Fibroblast of lung (primary cell): Measurements from ENCODE around the gene PGF.

ENCODE experiments used
- CTCF ChIP-seq, 2 donors: IDR thresholded peaks in 1 of 2; conservative IDR thresholded peaks in 1 of 2; 1 replicate in 1 of 2; 2 replicates in 1 of 2; pipeline ENCODE4 v1.5.1; 2011 to 2012; ENCODE audit warnings: low read length in 2 of 2, control low read depth in 1 of 2, inconsistent platforms in 1 of 2, low read depth in 1 of 2, mild to moderate bottlenecking in 1 of 2
- EZH2 ChIP-seq: IDR thresholded peaks from 2 replicates; pipeline ENCODE4 v1.5.1; 2012; ENCODE audit warnings: low read length, control low read depth, mild to moderate bottlenecking; ENCODE audit errors: missing control alignments

- TF ChIP-seq CTCF (conservative IDR thresholded peaks at IDR 0.05 in 1 of 2, IDR thresholded peaks at IDR 0.05 in 1 of 2; ENCODE audit: low read depth in 1 of 2, low read length in 2 of 2) (no peak), EZH2 (no peak)
These were observed 6.2 kb downstream of the PGF start for GRCh38 chr14:74949191-74949601.
